MM.1S (cell line): ENCODE data around the gene ADRB2.

ENCODE experiments used
- EZH2 ChIP-seq: fragments of 300-600 bp; sonication (generic); optimal IDR thresholded peaks from 2 replicates; pipeline ENCODE3; 2017; ENCODE audit warnings: low read depth, mild to moderate bottlenecking, antibody characterized with exemption, low read length, mixed read lengths
- TF ChIP-seq, protein P1 (sequence below): fragments of 300-600 bp; sonication (generic); IDR thresholded peaks from 2 replicates; pipeline ENCODE4 v1.5.1; 2016; ENCODE audit warnings: antibody characterized with exemption, low read length, mixed read lengths

DNA sequence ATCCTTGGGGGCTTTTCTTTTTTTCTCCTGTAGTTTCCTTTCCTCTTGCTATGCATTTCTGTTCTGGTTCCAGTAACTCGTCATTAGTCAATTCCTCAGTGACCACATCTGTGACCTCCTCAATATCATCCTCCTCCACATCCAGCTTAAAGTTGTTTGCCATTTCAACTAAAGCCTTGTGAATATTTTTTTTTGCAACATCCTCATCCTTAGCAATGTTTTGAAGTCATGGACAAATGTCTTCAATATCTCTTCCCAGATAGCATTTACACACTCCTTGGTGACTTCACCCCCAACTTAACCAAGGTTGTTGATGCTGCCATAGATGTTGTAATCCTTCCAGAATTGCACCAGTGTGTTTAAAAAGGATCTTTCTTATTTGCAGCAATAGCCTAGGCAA lies 14.7 kb upstream of the ADRB2 start:
- no peak for TF ChIP-seq EZH2
- TF ChIP-seq, protein P1, sequence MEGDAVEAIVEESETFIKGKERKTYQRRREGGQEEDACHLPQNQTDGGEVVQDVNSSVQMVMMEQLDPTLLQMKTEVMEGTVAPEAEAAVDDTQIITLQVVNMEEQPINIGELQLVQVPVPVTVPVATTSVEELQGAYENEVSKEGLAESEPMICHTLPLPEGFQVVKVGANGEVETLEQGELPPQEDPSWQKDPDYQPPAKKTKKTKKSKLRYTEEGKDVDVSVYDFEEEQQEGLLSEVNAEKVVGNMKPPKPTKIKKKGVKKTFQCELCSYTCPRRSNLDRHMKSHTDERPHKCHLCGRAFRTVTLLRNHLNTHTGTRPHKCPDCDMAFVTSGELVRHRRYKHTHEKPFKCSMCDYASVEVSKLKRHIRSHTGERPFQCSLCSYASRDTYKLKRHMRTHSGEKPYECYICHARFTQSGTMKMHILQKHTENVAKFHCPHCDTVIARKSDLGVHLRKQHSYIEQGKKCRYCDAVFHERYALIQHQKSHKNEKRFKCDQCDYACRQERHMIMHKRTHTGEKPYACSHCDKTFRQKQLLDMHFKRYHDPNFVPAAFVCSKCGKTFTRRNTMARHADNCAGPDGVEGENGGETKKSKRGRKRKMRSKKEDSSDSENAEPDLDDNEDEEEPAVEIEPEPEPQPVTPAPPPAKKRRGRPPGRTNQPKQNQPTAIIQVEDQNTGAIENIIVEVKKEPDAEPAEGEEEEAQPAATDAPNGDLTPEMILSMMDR = no peak
